Activated CD8-positive, alpha-beta memory T cell treated with anti-CD3 and anti-CD28 coated beads, Interleukin-2, amount 50 U/mL, for 1 hour (primary cell): ENCODE measurements around the gene GPRIN2.
"Not testable (repeated sequence)": the region's sequence is repeated elsewhere in the genome, so short reads cannot be mapped to it uniquely, and the experiment has no call there.

Source experiments
- DNase-seq: peaks from one replicate; pipeline ENCODE4 v3.0.0-alpha.2; 2020; ENCODE audit errors: extremely low read depth

GPRIN2 gene

DNA sequence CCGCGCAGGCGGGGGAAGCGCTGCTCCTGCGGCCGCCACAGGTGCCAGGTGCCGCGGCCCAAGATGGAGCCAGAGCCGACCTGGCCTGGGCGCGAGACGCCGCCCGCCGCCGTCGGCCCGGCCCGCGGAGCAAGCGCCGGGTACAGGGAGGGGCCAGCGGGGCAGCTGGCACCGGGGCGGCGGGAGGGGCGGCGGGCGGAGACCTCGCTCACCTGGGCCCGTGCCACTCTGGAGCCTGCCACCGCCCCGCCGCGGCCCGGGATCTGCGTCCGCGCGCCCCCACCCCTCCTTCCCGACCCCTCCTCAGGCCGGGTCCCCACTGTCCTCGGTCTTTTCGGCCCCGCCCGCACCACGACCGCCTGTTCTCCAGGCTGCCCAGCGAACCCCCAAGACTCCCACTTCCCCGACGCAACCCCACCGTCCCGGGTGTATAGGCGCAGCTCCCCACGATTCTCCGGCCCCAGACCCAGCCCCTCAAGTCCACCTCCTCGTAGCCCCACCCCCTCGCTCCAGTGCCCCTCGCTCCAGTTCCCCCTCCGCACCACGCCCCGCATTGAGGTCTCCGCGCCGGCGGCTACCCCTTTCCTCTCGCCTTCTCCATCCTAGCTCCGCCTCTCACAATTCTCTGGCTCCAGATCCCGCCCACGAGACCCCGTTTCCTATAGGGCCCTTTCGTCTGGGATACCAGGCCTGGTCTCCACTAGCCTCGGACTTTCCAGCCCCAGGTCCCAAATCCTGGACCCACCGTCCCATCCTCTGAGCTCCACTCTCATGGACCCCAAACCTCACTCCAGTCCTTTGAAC is at the start of gene GPRIN2:
TSS of gene GPRIN2 (minus strand) at position 144 of the 804 bp plus-strand sequence. CDS start 5,922 bp downstream, outside the sequence.
- DNase-seq, result no peak

DNA sequence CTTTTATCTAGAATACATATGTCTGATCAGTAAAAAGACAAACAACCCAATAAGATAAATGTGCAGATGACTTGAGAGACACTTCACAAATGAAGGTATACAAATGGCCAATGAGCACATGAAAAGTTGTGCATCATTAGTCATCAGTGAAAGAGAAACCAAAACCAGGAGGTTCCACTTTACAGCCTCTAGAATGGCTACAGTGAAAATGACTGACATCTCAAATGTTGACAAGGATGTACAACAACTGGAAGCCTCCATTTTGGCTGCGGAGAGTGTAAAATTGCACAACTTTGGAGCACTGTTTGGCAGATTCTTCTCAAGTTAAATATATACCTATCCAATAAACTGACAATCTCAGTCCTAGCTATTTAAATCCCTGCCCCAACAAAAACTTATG is 44.1 kb upstream of the GPRIN2 start:
- not testable (repeated sequence) for DNase-seq

DNA sequence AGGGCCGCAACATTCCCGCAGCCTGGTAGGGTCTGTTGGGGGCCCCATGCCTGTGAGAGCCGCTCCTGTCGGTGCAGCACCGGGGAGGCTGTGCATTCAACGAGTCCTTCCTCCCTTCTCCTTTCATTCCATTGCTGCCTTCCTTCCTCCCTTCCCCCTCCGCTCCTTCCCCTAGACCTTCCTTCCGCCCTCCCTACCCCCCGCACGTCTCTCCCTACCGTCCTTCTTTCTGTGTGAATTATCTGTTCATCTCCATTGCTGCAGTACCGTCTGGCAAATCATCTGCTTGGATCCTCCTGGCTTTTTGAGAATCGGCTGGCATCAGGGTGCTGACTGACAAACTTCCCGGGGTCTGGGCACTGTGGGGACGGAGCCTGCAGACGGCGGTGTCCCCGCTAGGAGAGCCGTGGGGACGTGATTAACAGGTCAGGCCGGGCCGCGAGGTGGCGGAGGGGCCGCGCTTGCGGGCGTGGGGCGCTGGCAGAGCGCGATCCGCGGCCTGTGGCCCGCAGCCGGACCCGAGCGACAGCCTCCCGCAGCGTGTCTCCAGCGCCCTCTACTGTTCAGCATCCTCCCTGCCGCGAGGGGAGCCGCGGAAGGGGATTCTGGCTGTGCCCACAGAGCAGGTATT is 41.3 kb upstream of the GPRIN2 start:
- DNase-seq, result not testable (repeated sequence)

DNA sequence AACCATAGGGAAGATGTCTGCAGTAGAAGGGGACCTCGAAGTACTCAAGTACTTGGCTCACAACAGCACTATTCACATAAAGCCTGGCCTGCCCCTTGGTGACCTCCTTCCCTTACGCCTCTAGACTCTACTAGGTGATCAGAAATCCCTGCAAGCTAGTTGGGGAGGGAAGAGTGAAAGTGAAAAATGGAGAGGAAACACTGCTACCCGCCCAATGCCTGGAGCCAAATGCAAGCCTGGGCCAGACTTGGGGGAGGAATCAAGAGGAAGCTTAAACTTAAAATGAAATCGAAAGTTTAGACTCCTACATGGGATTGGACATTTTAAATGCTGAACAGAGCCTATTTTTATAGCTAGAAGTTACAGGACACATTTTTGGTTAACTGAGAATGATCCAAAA is 40.1 kb upstream of the GPRIN2 start:
- not testable (repeated sequence) for DNase-seq

DNA sequence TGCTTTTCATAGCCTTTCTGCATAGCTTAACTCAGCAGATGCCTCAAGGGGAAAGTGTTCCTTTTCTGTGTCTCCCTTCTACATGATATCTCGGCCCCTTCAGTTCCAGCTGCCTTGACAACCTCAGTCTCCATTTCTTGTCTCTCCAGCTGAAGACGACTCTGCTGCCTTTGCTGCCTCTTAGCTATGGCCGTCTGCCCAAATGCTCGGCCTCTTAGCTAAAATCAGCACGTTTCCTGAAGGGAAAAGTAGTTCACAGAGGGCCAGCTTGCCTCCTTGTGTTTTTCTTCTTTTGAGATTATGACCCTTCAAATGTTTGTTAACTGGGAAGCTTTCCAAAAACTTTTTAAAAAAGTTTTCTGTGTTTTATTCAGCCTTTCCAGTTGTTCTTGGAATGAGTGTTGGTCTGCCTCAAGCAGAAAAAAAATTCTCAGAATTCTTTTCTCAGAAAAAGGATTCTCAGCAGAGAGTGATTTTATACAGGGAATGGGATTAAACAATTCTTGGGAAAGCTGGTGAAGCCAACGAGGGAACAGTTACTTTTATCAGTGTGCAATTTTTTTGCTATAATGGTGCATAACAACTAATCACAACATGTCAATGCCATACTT is 38.1 kb upstream of the GPRIN2 start:
- not testable (repeated sequence) for DNase-seq

DNA sequence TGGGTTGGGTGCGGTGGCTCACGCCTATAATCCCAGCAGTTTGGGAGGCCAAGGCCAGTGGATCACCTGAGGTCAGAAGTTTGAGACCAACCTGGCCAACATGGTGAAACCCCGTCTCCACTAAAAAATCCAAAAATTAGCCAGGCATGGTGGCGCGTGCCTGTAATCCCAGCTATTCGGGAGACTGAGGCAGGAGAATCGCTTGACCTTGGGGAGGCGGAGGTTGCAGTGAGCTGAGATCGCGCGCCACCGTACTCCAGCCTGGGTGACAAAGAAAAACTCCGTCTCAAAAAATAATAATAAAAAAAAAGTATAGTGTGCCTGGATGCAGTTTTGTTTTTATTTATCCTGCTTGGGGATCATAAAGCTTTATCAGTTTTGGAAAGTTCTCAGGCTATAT is 36.8 kb upstream of the GPRIN2 start:
- not testable (repeated sequence) for DNase-seq

DNA sequence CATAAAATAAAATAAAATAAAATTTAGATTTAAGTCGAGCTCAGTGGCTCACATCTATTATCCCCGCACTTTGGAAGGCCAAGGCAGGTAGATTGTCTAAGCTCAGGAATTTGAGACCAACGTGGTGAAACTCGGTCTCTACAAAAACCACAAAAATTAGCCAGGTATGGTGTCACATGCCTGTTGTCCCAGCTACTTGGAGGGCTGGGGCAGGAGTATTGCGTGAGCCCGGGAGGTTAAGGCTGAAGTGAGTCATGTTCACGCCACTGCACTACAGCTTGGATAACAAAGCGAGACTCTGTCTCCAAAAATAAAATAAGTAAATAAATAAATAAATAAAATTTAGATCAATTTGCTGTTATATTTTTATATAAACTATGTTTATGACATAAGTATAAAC is 34.6 kb upstream of the GPRIN2 start:
- DNase-seq, result not testable (repeated sequence)

DNA sequence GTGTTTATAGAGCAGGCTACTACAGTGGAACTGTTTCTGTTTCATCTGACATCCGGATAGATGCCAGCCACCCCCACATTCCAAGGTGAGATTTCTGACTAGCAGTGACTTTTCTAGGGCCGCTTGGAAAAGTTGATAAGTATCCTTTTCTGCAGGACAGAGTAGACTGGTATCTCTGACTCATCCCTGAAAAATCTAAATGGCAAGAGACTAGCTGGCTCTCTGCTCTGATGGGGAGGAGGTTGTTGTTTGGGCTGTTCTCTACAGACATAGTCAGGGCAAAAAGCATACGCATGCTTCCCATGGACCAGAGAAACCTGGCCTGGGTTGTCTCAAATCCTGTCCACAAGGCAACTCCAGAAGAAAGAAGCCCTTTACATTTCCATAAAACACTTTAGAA is 33.1 kb upstream of the GPRIN2 start:
- DNase-seq, result not testable (repeated sequence)

DNA sequence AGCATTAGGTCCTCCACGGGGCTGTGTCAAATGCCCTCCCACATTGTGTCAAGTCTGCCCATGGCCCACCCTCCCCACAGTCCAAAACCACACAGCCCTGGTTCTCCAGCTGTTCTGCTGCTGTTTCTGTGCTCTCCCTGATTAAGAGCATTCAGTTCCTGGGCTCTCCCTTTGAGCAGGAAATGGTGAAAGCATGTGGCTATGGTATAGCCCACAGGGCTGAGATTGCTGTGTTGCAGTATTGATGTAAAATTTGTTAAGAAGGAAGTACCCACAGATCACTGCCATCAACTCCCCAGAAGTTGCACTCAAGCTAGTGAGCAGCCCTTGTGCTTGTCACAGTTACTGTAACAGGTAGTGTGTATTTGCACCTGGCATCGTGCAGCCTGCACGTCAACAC is 31.8 kb upstream of the GPRIN2 start:
- not testable (repeated sequence) for DNase-seq

DNA sequence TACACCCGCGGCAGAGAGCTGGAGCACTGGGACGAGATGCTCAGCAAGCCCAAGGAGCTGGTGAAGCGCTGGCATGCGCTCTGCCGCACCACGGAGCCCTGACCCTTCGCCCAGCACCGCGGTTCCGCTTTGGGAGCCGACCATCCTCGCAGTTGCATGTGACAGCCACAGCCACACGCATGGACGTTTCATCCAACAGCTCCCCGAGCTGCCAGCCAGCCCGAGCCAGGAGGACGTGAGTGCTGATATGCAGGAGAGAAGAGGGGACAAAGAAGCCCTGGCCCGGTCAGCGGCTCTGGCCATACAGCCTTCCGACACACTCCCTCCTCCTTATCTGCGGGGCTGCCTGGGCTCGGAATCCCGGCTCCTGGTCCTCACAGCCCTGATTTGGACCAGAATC is 31.1 kb upstream of the GPRIN2 start:
- DNase-seq, result not testable (repeated sequence)

DNA sequence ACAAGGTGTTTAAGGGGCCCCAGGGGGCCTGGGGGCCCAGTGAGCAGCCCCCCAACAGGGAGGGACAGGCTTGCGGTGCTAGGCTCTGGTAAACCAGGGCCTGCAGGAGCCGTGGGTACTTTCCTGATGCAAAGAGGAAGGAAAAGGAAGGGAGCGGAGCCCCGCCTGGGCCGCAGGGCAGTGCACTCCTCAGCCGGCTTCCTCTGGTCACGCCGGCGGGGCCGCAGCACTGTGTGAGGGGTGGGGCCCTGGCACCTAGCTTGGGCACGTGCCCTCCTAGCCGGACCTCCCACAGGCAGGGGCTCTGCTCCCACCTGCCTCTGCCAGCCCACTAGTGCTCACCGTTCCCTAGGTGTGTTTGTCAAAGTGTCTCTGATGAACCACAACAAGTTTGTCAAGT is 28.8 kb upstream of the GPRIN2 start:
- not testable (repeated sequence) for DNase-seq

DNA sequence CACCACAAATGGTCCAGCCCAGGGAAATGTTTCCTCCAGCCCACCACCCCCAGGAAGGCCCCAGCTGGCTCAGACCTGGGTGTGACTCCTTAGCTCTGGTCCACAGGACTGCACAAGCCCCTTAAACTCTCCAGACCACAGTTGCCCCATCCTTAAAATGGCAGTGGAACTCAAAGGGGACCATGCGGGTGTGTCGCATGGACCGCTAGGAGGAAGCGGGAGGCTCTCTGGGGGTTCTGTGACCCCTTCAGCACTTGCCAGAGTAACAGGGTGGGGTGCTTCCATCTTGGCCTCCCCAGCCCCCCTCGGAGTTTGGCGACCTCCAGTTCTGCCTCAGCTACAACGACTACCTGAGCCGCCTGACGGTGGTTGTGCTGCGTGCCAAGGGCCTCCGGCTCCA is 27.7 kb upstream of the GPRIN2 start:
- not testable (repeated sequence) for DNase-seq

DNA sequence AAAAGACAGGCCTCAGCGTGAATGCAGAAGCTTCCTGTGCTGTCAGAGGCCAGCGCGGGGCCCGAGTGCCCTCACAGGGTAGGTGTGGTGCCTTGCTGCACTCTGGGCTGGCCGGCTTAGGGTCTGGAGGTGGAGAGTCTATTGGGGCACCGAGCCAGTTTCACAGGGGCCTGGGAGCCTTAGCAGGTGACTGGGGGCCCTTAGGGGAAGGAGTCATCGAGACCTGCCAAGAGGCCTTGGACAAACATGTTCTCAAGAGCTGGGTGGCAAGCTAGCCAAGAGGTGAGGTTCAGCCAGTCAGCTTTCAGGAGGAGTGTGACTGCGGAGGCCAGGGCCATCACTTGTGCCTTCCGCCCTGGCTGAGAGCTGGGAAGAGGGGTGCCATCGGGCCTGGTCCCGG is 26.1 kb upstream of the GPRIN2 start:
- not testable (repeated sequence) for DNase-seq

DNA sequence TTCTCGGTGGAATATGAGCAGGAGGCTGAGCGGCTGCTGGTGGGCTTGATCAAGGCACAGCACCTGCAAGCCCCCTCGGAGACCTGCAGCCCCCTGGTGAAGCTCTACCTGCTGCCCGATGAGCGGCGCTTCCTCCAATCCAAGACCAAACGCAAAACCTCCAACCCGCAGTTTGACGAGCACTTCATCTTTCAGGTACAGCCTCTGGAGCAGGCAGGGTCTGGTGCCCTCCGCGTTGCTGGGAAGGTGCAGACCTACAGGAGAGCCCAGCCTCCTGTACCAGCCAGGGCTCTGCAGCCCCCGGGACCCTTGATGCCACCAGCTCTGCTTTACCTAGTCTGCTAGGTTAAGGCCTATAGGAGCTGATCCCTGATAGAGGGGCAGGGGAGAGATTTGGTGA is 25.5 kb upstream of the GPRIN2 start:
- DNase-seq, result not testable (repeated sequence)

DNA sequence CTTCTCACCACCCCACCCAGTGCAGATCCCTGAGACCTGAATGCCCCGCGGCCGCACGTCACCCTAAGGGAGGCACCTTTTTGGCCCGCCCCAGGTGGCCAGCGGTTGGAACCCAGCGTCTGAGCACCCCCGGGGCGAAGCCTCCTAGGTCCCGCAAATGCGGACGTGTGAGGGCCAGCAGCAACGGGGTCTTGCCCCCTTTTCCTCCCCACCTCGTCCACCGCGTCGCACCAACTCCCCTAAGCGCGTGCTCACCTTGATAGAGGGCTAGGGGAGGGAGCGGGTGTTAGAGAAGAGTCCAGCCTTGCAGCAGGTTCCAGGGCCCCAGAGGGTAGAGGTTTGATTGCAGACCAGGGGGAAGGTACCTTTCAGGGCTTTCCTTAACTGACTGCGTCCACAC is 22.9 kb upstream of the GPRIN2 start:
- not testable (repeated sequence) for DNase-seq

DNA sequence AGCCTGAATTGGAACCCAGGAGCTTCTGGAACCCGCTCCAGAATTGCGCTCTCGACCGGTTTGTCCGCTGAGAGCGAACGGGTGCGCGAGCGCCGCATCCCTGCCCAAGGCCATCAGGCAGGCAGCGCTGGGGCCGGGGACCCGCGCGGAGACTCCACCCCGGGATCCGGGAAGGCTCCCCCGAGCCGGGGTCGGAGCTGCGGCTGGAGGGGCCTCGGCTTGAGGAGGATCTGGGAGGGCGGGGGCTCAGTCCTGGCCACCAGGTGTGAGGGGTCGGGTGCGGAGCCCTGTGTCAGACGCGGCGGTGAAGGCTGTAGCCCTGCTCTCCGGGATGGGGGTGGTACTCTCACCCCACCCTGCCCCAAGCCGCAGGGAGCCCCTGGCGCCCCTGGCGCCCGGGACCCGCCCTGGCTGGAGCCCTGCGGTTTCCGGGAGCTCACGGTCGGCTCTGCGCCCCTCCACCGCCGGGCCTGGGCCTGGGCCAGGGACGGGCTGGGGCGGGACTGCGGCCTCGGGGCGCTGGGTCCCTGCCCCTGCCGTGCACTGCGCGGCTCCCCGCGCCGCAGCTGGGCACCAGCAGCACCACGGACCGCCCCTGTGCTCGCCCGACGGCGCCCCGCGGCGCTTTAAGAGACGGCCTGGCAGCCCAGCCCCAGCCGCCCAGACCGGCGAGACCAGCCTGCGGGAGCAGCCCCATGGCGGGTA is 22.2 kb upstream of the GPRIN2 start, which contains the start of gene SYT15:
TSS of gene SYT15 (plus strand) at position 655 of the 705 bp plus-strand sequence. CDS start at position 696, 41 bp downstream.
- DNase-seq, result not testable (repeated sequence)

DNA sequence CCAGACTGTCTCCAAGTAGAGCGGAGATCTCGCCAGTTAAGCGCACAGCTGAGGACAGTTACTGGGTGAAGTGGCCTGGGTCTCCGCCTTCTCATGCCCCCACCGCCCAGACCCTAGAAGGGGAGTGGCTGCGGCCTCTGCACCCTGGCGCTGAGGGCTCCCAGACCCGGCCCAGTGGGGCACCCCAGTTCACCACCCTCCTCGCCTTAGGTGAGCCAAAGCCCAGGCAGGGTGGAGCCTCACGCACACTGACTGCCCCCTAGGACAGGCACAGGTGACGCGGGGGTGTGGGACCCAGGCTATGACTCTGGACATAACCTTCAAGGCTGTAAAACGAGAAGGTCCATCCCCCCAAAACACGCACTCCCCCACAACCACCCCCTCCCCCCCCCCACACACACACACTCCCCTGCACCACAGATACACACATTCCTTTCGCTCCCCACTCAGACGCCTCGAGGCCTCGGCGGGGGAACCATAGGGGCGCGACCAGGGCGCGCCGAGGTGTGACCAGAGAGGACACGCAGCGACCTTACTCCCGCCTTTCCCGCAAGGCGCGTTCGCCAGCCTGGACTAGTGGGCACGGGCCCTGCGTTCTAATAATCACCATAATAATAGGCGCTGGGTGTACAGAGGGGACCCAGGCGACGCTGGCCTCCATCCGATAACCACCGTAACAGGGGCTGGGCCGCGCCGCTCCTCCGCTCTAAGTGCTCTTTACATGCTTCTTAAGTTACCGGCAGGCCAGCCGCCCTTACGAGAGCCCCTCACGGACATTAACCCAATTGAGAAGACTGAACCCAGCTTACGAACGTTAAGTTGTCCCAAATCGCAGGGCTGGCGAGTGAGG is 21.4 kb upstream of the GPRIN2 start:
- DNase-seq, result not testable (repeated sequence)

DNA sequence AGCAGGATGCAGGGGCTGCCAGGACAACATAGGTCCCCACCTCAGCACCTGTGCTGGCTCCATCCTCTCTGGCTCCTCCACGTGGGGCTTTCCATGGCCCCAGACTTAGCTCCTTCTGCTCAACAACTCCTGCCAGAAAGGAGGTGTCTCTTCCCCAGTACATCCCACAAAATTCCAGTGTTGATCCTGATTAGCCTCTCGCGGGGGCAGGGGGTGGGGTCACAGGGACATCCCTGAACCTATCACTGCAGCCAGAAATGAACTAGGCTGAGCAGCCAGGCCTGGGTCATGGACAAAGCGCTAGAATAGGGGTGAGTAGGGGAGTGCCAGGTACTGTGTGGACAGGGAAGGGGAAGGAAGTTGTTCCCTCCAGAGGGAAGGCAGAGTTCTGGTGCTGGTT is 17.4 kb upstream of the GPRIN2 start:
- DNase-seq, result not testable (repeated sequence)

DNA sequence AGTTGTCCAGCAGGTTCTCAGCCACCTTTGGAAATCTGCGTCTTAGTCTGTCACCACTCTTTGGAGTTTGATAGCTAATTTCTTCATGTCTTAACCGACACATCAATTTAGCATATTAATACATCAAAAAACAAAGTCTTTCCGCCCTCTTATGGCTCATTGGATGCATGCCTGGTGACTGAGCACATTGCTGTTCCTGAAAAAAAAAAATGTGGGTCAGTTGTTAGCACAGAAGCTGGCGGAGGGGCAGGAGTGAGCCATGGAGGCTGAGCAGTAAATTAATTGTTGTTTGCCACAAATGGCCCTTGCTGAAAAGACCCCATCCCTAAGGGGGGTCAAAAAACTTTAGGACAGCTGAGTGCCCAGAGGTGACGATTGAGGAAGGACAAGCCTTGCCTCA is 16.9 kb upstream of the GPRIN2 start:
- not testable (repeated sequence) for DNase-seq

DNA sequence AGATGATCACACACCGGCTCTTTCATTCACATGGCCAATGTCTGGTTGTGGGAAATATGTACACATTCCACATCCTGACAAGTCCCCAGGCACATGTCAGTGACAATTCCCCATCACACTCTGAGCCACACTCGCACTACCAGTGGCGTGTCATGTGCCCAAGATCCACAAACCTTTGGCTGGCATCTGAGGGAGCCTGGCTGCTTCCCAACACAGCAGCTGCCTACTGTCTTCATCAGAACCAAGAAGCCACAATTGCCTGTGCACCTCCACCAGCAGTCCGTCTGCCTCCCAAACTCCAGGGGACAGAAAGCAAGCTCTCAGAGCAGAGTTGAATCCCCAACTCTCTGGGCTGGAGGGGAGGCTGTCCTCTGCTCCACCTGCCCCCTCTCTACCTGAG is 16.3 kb upstream of the GPRIN2 start:
- DNase-seq, result not testable (repeated sequence)

DNA sequence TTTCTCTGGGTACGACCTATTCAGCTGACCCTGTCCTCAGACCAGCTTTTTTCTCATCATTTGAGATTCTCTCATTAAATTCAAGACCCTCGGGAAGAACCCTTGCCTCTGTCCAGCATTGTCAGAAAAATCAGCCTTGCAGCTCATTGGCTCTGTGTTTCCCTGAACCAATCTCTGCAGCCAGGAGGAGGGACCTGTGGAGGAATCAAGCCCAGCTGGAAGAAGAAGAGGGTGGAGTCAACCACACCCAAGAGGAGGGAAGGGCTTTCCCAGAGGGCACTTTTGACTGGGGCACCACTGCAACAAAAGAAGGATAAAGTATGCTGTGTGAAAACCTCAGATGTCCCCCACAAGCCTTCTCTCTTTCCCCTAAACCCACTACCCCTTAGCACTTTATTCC is 14.2 kb upstream of the GPRIN2 start:
- DNase-seq, result not testable (repeated sequence)
